Measurements from ENCODE around the gene ZC3HAV1.
"Not testable (repeated sequence)": the region's sequence is repeated elsewhere in the genome, so short reads cannot be mapped to it uniquely, and the experiment has no call there.

Gene ZC3HAV1

DNA sequence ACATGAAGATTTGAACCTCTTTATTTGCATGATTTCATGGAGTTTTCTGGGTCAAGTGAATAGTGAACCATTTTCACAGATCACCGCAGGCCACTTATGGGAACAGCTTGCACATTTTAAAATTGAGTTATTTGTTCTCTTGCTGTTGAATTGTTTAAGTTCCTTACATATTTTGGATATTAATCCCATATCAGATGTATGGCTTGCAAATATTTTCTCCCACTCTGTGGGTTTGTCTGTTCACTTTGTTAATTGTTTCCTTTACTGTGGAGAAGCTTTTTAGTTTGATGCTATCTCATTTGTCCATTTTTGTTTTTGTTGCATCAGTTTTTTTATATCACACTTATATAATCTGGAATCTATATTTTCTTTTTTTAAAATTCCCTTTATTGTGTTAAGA lies 59.6 kb downstream of the ZC3HAV1 start:
- no peak for DNase-seq (ENCODE audit: low spot score)

- no peak for DNase-seq (ENCODE audit: low spot score)
Measured at GRCh38 chr7:139049111-139049510, 60.4 kb downstream of the ZC3HAV1 start.

DNA sequence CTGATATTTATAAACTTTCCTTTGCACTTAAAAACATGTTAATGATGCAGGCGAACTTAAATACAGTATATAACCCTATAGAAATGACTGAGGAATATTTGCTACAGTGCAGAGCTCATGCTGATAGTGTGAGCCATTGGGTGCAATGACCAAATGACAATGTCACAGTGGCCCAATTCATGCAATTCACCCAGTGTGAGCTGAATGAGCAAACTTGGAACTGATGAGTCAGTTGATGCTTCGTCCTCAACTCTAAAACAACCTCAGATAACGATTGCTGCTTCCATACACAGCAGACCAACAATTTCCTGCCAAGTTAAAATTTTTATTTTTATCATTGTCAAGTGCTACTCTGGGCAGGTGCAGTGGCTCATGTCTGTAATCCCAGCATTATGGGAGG lies 61.5 kb downstream of the ZC3HAV1 start:
- DNase-seq (ENCODE audit: low spot score): no peak

- DNase-seq (ENCODE audit: low spot score): no peak
Measured at GRCh38 chr7:139046143-139046542, 63.4 kb downstream of the ZC3HAV1 start.

DNA sequence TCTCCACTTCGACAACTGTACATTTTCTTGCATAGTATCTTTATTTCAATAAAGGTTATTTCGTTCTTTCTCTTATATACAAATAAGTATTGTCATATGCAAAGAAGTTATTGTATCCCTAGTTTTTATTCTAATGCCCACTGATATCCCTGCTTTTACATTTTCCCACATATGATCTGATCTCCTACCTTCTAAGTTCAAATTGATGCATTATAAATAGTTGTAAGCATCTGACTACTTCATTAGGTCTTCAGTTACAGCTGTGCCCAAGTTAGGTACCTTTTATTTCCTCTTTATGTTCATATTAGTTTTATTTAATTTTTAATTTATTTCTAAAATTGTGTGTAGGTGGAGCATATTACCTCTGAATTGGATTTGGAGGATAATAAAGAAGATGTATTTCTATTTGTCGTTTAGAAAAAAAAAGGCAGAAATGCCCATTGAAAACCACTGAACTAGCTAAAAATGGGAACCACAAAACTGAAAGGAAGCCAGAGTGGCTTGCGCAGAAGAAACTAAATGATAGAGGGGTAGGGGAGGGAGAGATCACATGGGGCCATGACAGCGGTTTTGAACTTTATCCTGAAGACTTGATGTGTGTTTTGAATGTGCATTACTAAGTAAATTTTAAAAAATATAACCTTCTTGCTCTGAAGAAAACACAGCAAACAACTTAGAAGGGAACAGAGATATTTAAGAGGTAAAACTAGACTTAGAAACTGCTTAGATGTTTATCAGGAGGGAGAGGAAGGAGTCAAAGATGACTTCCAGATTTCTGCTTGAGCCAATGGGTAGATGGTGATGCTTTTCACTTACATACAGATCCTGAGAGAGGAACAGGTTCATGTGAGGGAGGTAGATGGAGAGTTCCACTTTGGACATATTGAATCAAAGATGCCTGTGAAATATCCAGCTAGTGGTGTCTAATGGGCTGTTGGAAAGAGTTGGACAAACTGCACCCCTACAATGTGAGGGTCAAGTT lies 64.4 kb downstream of the ZC3HAV1 start:
- no peak for DNase-seq (ENCODE audit: low spot score)

DNA sequence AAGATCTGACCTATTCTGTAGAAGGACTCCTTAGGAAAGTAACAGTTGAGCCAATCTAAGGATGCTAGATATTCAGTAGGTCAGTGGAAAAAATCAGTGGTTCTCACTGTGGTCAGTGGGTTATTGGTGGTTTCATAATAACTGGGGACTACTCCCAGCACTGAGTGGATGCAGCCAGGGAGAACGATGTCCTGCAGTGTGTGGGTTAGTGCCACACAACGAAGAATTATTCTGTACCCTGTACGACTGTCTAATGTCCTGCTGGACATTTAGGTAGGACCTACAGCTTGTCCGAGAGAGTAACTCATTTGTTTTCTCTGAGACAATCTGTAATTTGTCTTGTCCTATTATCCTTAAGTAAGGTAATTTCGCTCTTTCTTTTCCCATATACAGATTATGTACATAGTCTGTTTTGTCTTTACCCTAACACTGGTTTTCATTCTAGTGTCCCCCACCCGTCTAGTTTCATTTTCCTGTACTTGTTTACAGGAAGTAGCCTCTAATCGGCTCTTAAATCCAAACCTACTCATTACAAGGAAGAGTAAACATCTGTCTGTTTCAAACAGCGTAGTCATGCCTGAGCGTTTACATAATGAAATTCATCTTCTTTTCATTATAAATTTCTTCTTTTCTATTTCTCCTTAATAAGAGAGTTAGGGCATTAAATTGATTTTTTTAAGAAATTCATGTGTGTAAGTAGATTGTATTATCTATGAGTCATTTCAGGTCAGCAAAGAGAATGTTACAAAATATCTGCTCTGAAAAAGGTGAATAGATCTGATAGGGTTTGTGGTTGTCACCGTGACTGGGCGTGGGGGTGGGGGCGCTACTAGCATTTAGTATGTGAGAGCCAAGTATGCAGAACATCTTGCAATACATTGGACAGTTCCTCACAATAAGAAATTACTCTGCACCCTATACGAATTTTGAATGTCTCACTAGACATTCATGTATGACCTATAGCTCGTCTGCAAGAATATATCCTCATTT lies 65.4 kb downstream of the ZC3HAV1 start:
- DNase-seq (ENCODE audit: low spot score): no peak

DNA sequence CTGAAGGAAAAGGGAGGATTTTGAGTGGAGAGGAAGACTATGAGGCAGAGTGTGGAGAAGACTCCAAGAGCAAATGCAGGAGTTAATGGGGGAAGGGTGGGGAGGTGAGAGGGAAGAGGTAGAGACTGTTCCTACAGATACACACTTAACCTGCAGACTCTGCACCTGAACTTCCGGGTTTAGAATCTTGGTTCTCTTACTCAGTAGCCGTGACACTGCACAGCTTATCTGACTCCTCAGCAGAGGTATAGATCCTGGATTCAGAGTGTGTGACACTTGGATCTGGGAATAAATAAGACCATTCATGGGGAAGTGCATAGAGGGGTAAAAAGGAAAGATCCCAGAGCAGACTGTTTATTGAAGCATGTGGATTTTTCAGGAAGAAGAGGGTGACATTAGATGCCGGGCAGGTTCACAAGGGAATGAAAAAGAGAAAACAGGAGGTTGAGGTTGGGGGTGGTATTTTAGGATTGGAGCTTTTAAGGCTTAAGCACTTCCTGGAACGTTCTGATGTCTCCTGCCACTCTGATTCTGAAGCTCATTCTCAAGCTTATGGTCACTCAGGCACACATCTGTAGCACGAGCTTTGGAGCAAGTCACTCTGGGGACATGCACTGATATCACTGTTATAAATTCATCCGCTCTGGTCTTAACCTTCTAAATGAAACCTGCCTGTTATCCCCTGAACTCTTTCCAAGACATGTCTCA lies 68.0 kb downstream of the ZC3HAV1 start:
- DNase-seq (ENCODE audit: low spot score): no peak

- no peak for DNase-seq (ENCODE audit: low spot score)
Measured at GRCh38 chr7:139038691-139039090, 70.8 kb downstream of the ZC3HAV1 start.

GRCh38 chr7:139036901-139037300 lies 72.6 kb downstream of the ZC3HAV1 start:
- no peak for DNase-seq (ENCODE audit: low spot score)

- peak; percentile 76 for DNase-seq (ENCODE audit: low spot score)
Measured at GRCh38 chr7:139035586-139036353, 73.8 kb downstream of the ZC3HAV1 start, which contains the start of gene ZC3HAV1L. TSS of gene ZC3HAV1L (minus strand) at chr7:139036042. CDS start at chr7:139036017, 25 bp downstream.

DNA sequence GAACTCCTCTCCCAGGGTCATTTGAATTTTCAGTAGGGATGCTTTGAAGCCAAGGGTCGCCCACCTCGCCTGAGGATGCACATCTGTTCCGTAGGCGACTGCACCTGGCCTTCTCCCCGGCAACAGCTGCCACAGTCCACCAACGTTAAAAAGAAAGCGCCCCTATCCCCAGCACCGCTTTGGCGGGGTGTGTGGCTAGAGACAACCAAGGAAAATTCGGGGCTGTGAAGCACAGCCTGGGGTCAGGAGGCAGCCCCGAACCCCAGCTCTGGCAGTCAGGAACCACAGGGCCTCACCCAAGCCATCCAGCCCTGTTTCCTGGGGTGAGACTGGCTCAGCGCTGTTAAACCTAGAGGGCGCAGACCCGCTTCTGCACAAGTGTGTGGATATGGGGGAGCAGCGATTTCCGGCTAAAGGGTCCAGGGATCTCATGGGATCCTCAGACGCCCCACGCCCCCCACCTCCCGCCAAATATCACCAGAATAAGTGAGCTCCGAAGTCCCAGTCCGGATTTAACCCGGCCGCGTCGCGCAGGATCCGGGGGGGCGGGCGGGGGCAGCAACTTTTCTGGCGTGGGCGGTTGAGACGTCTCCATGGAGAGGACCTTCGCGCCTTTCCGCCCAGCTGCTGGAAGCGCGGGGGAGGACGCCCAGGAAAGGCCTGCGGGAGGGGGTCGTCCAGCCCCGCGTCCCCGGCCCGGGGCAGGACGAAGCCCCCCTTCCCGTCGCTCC lies 74.5 kb downstream of the ZC3HAV1 start:
- peak; percentile 57 for DNase-seq (ENCODE audit: low spot score)

- no peak for DNase-seq (ENCODE audit: low spot score)
Measured at GRCh38 chr7:139034336-139034735, 75.2 kb downstream of the ZC3HAV1 start.

DNA sequence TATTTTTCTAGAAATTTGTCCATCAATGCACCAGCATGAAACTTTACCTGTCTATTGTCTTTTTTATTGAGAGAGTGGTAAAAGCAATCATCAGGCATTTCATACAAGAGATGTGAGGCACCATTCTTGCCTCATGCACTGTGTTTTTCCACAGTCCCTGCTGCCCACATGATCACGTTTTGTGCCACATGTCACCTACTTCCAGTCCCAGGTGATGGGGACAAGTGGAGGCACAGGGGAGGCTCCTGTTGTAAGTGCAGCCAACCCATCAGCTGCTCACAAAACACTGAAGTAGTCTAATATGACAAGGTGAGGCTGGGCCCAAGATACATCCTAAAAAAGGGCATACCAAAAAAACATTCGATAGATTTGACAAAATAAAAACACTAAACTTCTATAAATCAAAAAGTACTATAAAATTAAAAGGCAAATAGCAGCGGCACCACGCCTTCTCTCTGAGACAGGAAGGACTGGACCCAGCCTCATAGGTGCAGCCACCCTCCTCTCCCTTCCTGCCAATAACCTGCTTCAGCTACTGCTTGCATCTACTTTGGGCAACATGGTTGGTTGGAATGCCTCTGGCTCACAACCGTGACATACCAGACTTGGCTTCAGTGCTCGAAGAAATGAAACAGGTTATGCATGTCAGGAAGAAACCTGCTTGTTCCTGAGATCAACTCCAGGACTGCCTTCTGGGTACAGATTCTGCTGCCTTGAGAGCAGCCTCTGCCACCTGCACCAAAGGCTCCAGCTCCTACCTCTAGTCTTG lies 76.0 kb downstream of the ZC3HAV1 start:
- no peak for DNase-seq (ENCODE audit: low spot score)

GRCh38 chr7:139032473-139032872 lies 77.0 kb downstream of the ZC3HAV1 start:
- no peak for DNase-seq (ENCODE audit: low spot score)

- no peak for DNase-seq (ENCODE audit: low spot score)
Measured at GRCh38 chr7:139029353-139029752, 80.2 kb downstream of the ZC3HAV1 start.

GRCh38 chr7:139026551-139026950 lies 83.0 kb downstream of the ZC3HAV1 start:
- DNase-seq (ENCODE audit: low spot score): no peak

DNA sequence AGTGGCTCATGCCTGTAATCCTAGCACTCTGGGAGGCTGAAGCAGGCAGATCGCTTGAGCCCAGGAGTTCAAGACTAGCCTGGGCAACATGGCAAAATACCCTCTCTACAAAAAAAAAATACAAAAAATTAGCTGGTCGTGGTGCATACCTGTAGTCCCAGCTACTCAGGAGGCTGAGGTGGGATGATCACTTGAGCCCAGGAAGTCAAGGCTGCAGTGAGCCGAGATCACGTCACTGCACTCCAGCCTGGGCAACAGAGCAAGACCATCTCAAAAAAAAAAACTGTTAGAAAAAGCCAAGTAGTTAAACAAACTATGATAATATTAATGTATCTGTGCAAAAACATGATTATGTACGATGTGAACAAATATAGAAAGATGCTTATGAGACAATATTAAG lies 83.7 kb downstream of the ZC3HAV1 start:
- not testable (repeated sequence) for DNase-seq (ENCODE audit: low spot score)

DNA sequence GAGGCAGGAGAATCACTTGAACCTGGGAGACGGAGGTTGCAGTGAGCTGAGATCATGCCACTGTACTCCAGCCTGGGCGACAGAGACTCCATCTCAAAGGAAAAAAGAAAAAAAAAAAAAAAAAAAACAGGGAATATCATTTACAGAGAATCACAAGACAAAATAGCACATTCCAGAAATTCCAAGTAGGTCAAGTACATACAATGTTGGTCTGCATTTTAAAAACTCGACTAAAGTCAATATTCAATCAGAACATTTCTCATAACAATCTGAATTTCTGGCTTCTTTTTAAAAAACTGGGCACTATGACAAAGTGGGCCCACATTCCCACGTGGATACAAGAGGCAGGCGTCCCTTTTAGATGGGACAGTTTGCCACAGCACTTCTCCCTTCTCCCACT lies 86.4 kb downstream of the ZC3HAV1 start:
- no peak for DNase-seq (ENCODE audit: low spot score)

DNA sequence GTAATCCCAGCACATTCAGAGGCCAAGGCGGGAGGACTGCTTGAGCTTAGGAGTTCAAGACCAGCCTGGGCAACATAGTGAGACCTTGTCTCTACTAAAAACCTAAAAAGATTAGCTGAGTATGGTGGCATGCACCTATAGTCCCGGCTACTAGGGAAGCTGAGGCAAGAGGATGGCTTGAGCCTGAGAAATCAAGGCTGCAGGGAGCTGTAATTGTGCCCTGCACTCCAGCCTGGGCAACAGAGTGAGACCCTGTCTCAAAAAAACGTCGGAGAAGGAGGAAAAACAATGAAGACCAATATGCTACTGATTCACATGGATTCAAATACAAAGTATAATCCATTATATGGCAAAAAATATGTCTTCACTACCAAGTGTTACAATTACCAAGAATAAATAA lies 87.2 kb downstream of the ZC3HAV1 start:
- no peak for DNase-seq (ENCODE audit: low spot score)

GRCh38 chr7:139018910-139019309 lies 90.6 kb downstream of the ZC3HAV1 start:
- no peak for DNase-seq (ENCODE audit: low spot score)

Data from LoVo (cell line).